Activated CD8-positive, alpha-beta T cell treated with anti-CD3 and anti-CD28 coated beads for 36 hours (primary cell): ENCODE results near the gene FRMD8. TPM values are rescaled to one million over a fixed set of nuclear protein-coding genes. Genes with fewer than 3 reads are reported as not detected.

Experiments
- ATAC-seq: fragments of 200-7000 bp; cut with Tn5 transposase; one replicate; pipeline ENCODE4 v1.10.0; 2021; ENCODE audit warnings: mild to moderate bottlenecking, moderate library complexity
- CTCF ChIA-PET: fragments of 350-600 bp; sonication (Branson Sonifier 250); formaldehyde crosslinking; loops from one replicate; lab custom pipeline; 2021; ENCODE audit warnings: antibody characterized with exemption; lab: Charles Lee
- POLR2A ChIA-PET: fragments of 350-600 bp; sonication (Branson Sonifier 250); formaldehyde crosslinking; loops from one replicate; lab custom pipeline; 2021; ENCODE audit warnings: antibody characterized with exemption; lab: Charles Lee
- DNase-seq: peaks from one replicate; pipeline ENCODE4 v3.0.0-alpha.2; 2020
- H3K27ac Mint-ChIP-seq: one replicate; pipeline ENCODE4 v1.8.0; 2021; ENCODE audit warnings: mild to moderate bottlenecking, mixed read lengths
- H3K27me3 Mint-ChIP-seq: one replicate; pipeline ENCODE4 v1.8.0; 2021; ENCODE audit warnings: mixed read lengths
- H3K36me3 Mint-ChIP-seq: one replicate; pipeline ENCODE4 v1.8.0; 2021; ENCODE audit warnings: low read depth, mixed read lengths
- H3K4me1 Mint-ChIP-seq: one replicate; pipeline ENCODE4 v1.8.0; 2021; ENCODE audit warnings: low read depth, mixed read lengths
- H3K4me3 Mint-ChIP-seq: one replicate; pipeline ENCODE4 v1.8.0; 2021; ENCODE audit warnings: mild to moderate bottlenecking, moderate library complexity, mixed read lengths
- H3K9me3 Mint-ChIP-seq: one replicate; pipeline ENCODE4 v1.8.0; 2021; ENCODE audit warnings: mixed read lengths
- intact Hi-C: fragments of 100-400 bp; cut with micrococcal nuclease; formaldehyde crosslinking; loops from one replicate; pipeline ENCODE4 v1.10.0; 2022
- total RNA-seq, 2 experiments: library from RNA; stranded (reverse); gene quantifications; one replicate each; pipeline ENCODE4 v1.2.3, GENCODE V29; 2021
- TF ChIP-seq, protein P1 (sequence below): fragments of 200-600 bp; IDR thresholded peaks from one replicate; pipeline ENCODE4 v1.8.0; 2022; ENCODE audit warnings: antibody characterized with exemption, mild to moderate bottlenecking

The FRMD8 gene
- total RNA-seq, 2 experiments from 2014 or later: 26.8 to 33.3 TPM

DNA sequence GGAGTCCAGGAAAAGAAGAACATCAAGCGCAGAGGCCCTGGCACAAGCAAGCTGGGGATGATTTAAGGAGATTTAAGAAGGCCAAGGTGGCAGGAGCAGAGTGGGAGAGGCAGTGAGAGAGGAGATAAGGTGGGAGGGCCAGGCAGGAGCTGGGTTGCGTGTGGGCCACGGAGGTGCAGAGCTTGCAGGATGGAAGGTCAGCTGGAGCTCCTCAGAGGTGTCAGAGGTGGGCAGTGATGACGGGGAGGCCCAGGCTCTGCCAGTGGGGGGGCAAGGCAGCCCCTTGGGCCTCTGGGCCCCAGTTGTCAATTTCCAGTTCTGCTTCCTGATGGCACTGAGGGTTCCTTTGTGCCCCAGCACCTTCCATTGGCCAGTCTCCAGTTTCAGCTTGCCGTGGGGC, 6.5 kb downstream of the FRMD8 start:
- DNase-seq (no peak), ATAC-seq (no peak)
- POLR2A ChIA-PET: interaction anchor here (1.1 to 18.5 kb wide), 3 partner anchors 22 to 110 kb away, joined by 3 to 339 read pairs (median 333); partner anchors contain the start of genes MALAT1 and NEAT1
- Mint-ChIP-seq H3K27me3 (no peaks in the 10 kb centered on the region), H3K9me3 (no peaks in the 10 kb centered on the region), H3K4me1 (peaks cover 36% of the 10 kb centered on the region), H3K4me3 (no peak overlapping the region), H3K27ac (no peak overlapping the region), H3K36me3 (peaks cover 24% of the 10 kb centered on the region)
- intact Hi-C loops: no loop called here
- CTCF ChIA-PET: interaction anchor here (0.8 to 3.3 kb wide), 2 partner anchors 23 to 148 kb away, joined by 3 to 10 read pairs; no protein-coding TSS in a partner anchor
- TF ChIP-seq, protein P1, sequence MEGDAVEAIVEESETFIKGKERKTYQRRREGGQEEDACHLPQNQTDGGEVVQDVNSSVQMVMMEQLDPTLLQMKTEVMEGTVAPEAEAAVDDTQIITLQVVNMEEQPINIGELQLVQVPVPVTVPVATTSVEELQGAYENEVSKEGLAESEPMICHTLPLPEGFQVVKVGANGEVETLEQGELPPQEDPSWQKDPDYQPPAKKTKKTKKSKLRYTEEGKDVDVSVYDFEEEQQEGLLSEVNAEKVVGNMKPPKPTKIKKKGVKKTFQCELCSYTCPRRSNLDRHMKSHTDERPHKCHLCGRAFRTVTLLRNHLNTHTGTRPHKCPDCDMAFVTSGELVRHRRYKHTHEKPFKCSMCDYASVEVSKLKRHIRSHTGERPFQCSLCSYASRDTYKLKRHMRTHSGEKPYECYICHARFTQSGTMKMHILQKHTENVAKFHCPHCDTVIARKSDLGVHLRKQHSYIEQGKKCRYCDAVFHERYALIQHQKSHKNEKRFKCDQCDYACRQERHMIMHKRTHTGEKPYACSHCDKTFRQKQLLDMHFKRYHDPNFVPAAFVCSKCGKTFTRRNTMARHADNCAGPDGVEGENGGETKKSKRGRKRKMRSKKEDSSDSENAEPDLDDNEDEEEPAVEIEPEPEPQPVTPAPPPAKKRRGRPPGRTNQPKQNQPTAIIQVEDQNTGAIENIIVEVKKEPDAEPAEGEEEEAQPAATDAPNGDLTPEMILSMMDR: no peak

DNA sequence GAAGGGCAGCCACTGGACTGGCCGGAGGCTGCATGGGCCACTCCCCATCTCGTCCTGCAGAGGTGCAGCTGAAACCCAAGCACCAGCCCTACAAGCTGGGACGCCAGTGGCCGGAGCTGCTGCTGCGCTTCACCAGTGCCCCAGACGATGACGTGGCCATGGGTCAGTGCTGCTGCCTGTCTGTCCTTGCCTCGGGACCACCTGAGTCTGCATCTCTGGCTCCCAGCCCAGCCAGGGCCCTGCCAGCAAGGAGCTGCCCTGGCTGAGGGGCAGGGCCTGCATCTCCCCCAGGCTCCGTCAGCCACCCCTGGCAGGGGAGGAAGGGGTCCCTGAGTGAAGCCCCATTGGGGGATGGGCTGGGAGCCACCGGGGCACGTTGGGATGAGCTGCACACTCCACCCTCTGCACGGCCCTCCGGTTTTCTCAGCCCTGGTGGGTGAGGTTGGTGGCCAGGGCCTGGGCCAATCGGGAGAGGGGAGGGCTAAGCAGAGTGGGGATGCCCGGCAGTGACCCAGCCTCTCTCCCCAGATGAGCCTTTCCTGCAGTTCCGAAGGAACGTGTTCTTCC, 7.2 kb downstream of the FRMD8 start:
- ChIA-PET CTCF (interaction anchor here (3.3 kb wide), 1 partner anchor 22 kb away, joined by 10 read pairs; no protein-coding TSS in a partner anchor), POLR2A (interaction anchor here (1.1 to 18.5 kb wide), 3 partner anchors 23 to 110 kb away, joined by 3 to 339 read pairs (median 333); partner anchors contain the start of genes MALAT1 and NEAT1)
- no peak overlapping the region for H3K4me3 Mint-ChIP-seq
- H3K27ac Mint-ChIP-seq: no peak overlapping the region
- intact Hi-C loops: no loop called here
- H3K27me3 Mint-ChIP-seq: no peaks in the 10 kb centered on the region
- TF ChIP-seq, protein P1: no peak
- DNase-seq: no peak
- H3K9me3 Mint-ChIP-seq: no peaks in the 10 kb centered on the region
- peaks cover 24% of the 10 kb centered on the region for H3K36me3 Mint-ChIP-seq
- peaks cover 29% of the 10 kb centered on the region for H3K4me1 Mint-ChIP-seq
- no peak for ATAC-seq

DNA sequence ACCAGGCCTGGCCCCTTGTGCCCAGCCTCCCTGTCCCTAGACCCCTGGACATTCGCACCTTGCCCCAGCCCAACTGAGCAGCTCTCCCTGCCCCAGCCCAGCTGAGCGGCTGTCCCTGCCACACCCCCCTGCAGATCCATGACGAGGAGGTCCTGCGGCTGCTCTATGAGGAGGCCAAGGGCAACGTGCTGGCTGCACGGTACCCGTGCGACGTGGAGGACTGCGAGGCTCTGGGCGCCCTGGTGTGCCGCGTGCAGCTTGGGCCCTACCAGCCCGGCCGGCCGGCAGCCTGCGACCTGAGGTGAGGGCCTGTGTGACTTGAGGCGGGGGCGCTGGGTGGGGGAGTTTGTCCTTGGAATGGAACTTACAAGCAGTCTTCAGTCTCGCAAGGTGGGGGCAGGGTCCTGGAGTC, 7.7 kb downstream of the FRMD8 start:
- Mint-ChIP-seq H3K4me1 (peaks cover 23% of the 10 kb centered on the region), H3K9me3 (no peaks in the 10 kb centered on the region), H3K36me3 (peaks cover 21% of the 10 kb centered on the region), H3K27me3 (no peaks in the 10 kb centered on the region), H3K27ac (no peak overlapping the region), H3K4me3 (no peak overlapping the region)
- POLR2A ChIA-PET: interaction anchor here (17.6 to 18.5 kb wide), 2 partner anchors 27 to 109 kb away, joined by 333 to 339 read pairs; partner anchors contain the start of genes MALAT1 and NEAT1
- no peak for DNase-seq
- CTCF ChIA-PET: no interaction called here
- TF ChIP-seq, protein P1: no peak
- no peak for ATAC-seq
- intact Hi-C loops: no loop called here

DNA sequence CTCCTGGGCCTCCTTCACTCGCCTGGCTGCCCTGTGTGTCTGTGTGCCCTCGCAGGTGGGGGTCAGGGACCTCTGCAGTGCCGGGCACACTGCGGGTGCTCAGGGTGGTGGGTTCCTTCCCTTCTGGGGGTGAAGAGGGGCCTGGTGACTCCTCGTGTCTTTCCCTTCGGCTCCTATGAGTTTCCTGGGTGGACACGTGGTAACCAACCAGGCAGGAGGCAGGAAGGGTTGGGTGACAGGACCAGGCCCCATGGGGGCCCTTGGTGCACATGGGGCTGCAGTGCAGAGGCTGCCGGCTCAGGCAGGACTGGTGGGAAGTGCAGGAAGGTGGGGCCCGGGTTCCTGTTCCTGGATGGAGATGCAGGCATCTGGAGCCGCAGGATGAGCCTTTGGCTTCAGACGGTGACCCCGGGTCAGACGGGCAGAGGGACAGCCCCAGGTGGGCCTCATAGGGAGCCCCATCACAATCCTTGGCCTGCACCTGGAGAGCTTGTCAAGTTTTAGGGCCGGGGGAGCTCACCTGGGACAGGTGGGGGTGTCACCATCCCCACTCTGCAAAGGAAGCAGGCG, 9.6 kb downstream of the FRMD8 start:
- no peak for DNase-seq
- intact Hi-C loops: no loop called here
- H3K4me1 Mint-ChIP-seq: peaks cover 8% of the 10 kb centered on the region
- H3K36me3 Mint-ChIP-seq: peaks cover 20% of the 10 kb centered on the region
- no peak overlapping the region for H3K4me3 Mint-ChIP-seq
- no peak overlapping the region for H3K27ac Mint-ChIP-seq
- H3K27me3 Mint-ChIP-seq: no peaks in the 10 kb centered on the region
- ChIA-PET CTCF (no interaction called here), POLR2A (interaction anchor here (0.6 to 1.8 kb wide), 4 partner anchors 10 to 1282 kb away, joined by 3 to 7 read pairs (median 4); partner anchors contain the start of genes FRMD8, NEAT1 and RBM4B)
- no peak for ATAC-seq
- TF ChIP-seq, protein P1: no peak
- no peaks in the 10 kb centered on the region for H3K9me3 Mint-ChIP-seq
